Right lobe of liver (tissue), 6 donors: ENCODE measurements around the gene SCYGR1. TPM values are rescaled to one million over a fixed set of nuclear protein-coding genes. Genes with fewer than 3 reads are reported as not detected.
A peak's percentile ranks its signal among the peaks of the same experiment; 100 is the strongest.

Experiments
- ATAC-seq, 4 donors: fragments of 200-7000 bp; cut with Tn5 transposase; one replicate each; pipeline ENCODE4 v1.9.1; 2020; ENCODE audit warnings: mild to moderate bottlenecking in 4 of 4, moderate library complexity in 4 of 4
- DNase-seq, 3 donors: peaks; one replicate each; pipeline ENCODE4 v3.0.0-alpha.2; 2020
- H3K27ac ChIP-seq, 3 donors: fragments of 200-600 bp; one replicate each; pipeline ENCODE4 v1.8.0; 2022
- H3K27me3 ChIP-seq, 2 donors: fragments of 200-600 bp; one replicate each; pipeline ENCODE4 v1.8.0; 2022
- H3K36me3 ChIP-seq, 4 donors: fragments of 200-600 bp; sonication (generic) in 1 of 4; one replicate each; pipeline versions ENCODE4 v1.5.1 to v1.8.0; 2017 to 2022; ENCODE audit warnings: control low read depth in 1 of 4
- H3K4me1 ChIP-seq, 4 donors: fragments of 200-600 bp; sonication (generic) in 1 of 4; one replicate each; pipeline versions ENCODE4 v1.5.1 to v1.8.0; 2017 to 2022; ENCODE audit warnings: control low read depth in 1 of 4
- H3K4me3 ChIP-seq, 3 donors: fragments of 200-600 bp; one replicate each; pipeline ENCODE4 v1.8.0; 2022
- H3K9me3 ChIP-seq, 4 donors: fragments of 200-600 bp; sonication (generic) in 1 of 4; one replicate each; pipeline versions ENCODE4 v1.5.1 to v1.8.0; 2017 to 2022; ENCODE audit warnings: control low read depth in 1 of 4
- POLR2A ChIP-seq: fragments of 450-650 bp; IDR thresholded peaks from one replicate; pipeline ENCODE4 v1.6.1; 2017; ENCODE audit warnings: antibody characterized with exemption, mild to moderate bottlenecking
- WGBS: methylation state at CpG from one replicate; pipeline ENCODE4 v1.1.6; 2018; ENCODE audit warnings: low coverage, low lambda C conversion rate; ENCODE audit not compliant: insufficient coverage; ENCODE audit errors: missing lambda C conversion rate; 5-methylcytosine and 5-hydroxymethylcytosine counted together
- intact Hi-C, 2 donors: fragments of 100-400 bp; cut with DNase I; formaldehyde crosslinking; loops; one replicate each; pipeline versions ENCODE4 v1.11.2 to v1.14.1; 2022
- total RNA-seq, 6 experiments: library from RNA; depleted of rRNA in 2 of 6; stranded (reverse); fragments of >200 nt in 2 of 6; fragmentation: NEBNext Ultra II Directional in 3 of 6; extraction: Animal tissue kit (Norgen Biotek cat#: 25700) in 3 of 6; gene quantifications; one replicate each; pipeline versions ENCODE4 v1.1.0 to v1.2.4, GENCODE V29; 2016 to 2023
- TF ChIP-seq, protein P1 (sequence below), 4 donors: fragments of 200-600 bp in 3 of 4; fragments of 450-650 bp in 1 of 4; IDR thresholded peaks; one replicate each; pipeline versions ENCODE4 v1.5.1 to v1.8.0; 2016 to 2022; ENCODE audit warnings: antibody characterized with exemption in 4 of 4, mild to moderate bottlenecking in 2 of 4
- donor health status: DM: no; HTN: yes; CAD: no.
- donor health status: DM: no; HTN: no; CAD: no.
- donor health status: DM: no; HTN: no; CAD: no.
- donor health status: DM: no; HTN: yes; CAD: no.
- donor health status: DM: no; HTN: yes; CAD: no.

SCYGR1 gene
- total RNA-seq, 6 experiments from 2014 or later = not detected

DNA sequence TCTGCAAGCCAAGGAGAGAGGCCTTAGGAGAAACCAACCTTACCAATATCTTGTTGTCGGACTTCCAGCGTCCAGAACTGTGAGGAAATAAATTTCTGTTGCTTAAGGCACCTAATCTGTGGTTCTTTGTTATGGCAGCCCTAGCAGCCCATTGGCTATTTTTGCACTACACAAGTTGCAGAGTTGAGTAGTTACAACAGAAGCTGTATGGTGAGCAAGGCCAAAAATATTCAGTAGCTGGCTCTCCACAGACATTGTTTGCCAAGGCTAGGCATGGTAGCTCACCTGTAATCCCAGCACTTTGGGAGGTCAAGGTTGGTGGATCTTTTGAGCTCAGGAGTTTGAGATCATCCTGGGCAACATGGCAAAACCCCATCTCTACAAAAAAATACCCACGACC is 27.1 kb upstream of the SCYGR1 start:
- 80% methylated on average over 2 of the region's 3 CpGs for WGBS
- ATAC-seq = peak in 1 of 4 donors; percentile 79
- H3K36me3 ChIP-seq = no peaks in the 10 kb centered on the region
- intact Hi-C loops = no loop called here
- no peak overlapping the region for H3K27ac ChIP-seq
- TF ChIP-seq, protein P1, sequence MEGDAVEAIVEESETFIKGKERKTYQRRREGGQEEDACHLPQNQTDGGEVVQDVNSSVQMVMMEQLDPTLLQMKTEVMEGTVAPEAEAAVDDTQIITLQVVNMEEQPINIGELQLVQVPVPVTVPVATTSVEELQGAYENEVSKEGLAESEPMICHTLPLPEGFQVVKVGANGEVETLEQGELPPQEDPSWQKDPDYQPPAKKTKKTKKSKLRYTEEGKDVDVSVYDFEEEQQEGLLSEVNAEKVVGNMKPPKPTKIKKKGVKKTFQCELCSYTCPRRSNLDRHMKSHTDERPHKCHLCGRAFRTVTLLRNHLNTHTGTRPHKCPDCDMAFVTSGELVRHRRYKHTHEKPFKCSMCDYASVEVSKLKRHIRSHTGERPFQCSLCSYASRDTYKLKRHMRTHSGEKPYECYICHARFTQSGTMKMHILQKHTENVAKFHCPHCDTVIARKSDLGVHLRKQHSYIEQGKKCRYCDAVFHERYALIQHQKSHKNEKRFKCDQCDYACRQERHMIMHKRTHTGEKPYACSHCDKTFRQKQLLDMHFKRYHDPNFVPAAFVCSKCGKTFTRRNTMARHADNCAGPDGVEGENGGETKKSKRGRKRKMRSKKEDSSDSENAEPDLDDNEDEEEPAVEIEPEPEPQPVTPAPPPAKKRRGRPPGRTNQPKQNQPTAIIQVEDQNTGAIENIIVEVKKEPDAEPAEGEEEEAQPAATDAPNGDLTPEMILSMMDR (IDR thresholded peaks at IDR 0.05) = no peak
- no peak for TF ChIP-seq POLR2A
- no peak for DNase-seq
- peaks cover 0 to 11% (median 0%) of the 10 kb centered on the region in 4 donors for H3K4me1 ChIP-seq
- no peaks in the 10 kb centered on the region for H3K9me3 ChIP-seq
- no peaks in the 10 kb centered on the region for H3K27me3 ChIP-seq
- no peak overlapping the region for H3K4me3 ChIP-seq

DNA sequence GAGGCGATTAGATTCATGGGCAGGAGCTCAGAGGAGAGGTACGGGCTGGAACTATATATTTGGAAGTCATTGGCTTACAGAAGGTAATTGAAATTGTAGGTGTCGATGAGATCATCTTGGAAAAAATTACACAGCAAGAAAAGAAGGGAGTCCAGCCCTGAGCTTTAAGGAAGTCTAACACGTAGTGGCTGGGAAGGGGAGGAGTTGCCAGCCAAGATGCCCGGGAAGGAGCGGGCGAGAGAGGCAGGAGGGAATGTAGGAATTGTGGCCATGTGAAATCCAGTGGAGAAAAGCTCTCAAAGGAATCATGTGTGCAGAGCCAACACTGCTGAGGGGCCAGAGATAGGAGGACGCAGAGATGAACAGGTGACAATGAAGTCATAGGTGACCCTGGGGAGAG is 25.6 kb upstream of the SCYGR1 start:
- WGBS = 69% methylated on average over 8 of the region's 8 CpGs
- H3K36me3 ChIP-seq = no peaks in the 10 kb centered on the region
- no peak for DNase-seq
- H3K27ac ChIP-seq = no peak overlapping the region
- H3K4me1 ChIP-seq = peaks cover 0 to 11% (median 0%) of the 10 kb centered on the region in 4 donors
- TF ChIP-seq, protein P1 (IDR thresholded peaks at IDR 0.05) = no peak
- TF ChIP-seq POLR2A = no peak
- no peaks in the 10 kb centered on the region for H3K27me3 ChIP-seq
- no peaks in the 10 kb centered on the region for H3K9me3 ChIP-seq
- no peak for ATAC-seq
- intact Hi-C loops = no loop called here
- no peak overlapping the region for H3K4me3 ChIP-seq

DNA sequence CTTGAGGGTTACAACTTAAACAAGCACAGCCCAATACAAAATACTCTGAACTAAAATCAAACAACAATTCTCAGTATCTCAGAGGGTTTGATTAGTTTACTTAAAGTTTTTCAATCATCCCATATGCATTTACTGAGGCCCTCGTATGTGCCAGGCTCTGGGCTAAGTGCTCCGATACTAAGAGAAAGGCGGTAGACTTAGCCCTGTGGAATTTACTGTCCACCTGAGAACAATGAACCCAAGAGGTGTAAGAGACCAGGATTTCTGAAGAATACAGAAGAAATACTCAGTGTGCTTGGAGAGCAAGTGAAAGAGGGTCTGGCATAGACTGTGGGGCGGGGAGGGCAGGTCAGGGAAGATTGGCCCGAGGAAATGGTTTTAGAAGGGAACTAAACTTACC is 25.1 kb upstream of the SCYGR1 start:
- Histone ChIP-seq H3K36me3 (no peaks in the 10 kb centered on the region), H3K27me3 (no peaks in the 10 kb centered on the region), H3K27ac (no peak overlapping the region), H3K4me3 (no peak overlapping the region), H3K4me1 (peaks cover 0 to 11% (median 0%) of the 10 kb centered on the region in 4 donors), H3K9me3 (no peaks in the 10 kb centered on the region)
- intact Hi-C loops = no loop called here
- 71% methylated on average over 5 of the region's 5 CpGs for WGBS
- ATAC-seq (no peak), DNase-seq (no peak)
- TF ChIP-seq POLR2A = no peak
- TF ChIP-seq, protein P1 (IDR thresholded peaks at IDR 0.05) = no peak

DNA sequence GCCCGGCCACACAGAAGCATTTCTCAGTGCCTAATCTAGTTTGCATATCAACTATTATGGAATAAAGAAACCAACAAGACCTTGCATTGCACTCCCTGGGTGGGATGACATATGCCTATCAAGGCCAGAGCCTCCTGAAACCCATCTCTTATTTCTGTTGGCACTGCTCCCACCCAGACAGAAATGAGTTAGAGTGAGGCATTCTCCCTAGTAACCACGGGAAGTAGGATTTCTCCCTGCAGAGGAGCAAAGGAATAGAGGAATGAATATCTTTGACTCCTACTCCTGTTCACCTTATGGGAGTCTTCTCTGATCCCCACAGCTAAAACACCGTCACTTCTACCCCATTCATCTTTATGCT is 24.2 kb upstream of the SCYGR1 start:
- Histone ChIP-seq H3K4me3 (no peak overlapping the region), H3K36me3 (no peaks in the 10 kb centered on the region), H3K27me3 (no peaks in the 10 kb centered on the region), H3K4me1 (peaks cover 0 to 12% (median 0%) of the 10 kb centered on the region in 4 donors), H3K27ac (no peak overlapping the region), H3K9me3 (no peaks in the 10 kb centered on the region)
- WGBS = 90% methylated on average over 2 of the region's 3 CpGs
- ATAC-seq (no peak), DNase-seq (no peak)
- TF ChIP-seq, protein P1 (IDR thresholded peaks at IDR 0.05) = no peak
- TF ChIP-seq POLR2A = no peak
- intact Hi-C loops = no loop called here
